Stimulated activated CD4-positive, alpha-beta T cell treated with anti-CD3 and anti-CD28 coated beads, TNF-alpha, amount 100 ng/mL, for 4 hours (primary cell): Measurements from ENCODE around the gene LRRC46.

Source experiments
- DNase-seq, 3 experiments: peaks; one replicate each; pipeline ENCODE4 v3.0.0-alpha.2; 2020; ENCODE audit warnings: low read depth in 3 of 3

LRRC46 gene

DNA sequence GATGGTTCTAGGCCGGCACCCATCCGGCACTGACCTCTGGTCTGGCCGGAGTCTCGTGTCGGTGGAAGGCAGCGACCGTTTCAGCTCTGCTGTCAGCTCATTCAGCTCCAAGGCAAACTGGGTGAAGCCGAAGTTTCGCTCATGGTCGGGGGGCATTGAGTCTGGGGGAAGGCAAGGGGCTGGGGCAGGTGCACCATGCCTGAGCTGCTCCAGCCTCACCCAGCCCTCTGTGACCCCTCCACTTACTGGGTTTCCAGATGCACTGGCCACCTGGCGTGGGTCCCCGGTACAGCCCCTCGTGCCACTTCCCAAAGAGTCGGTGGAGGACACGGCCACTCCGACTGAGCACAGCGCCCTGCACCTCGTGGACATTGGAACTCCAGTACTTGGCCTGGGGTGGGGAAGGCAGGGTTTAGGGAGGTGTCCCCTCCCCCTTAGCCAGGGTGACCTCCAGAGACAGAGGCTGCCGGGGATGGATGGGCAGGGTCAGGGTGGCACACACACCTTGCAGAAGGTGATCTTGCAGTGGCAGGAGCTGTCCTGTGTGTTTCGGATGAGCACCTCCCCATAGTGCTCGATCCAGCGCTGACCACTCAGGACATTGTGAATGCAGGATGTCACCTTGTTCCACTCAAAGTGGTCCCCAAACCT lies 22.5 kb upstream of the LRRC46 start:
- DNase-seq, result no peak

GRCh38 chr17:47810200-47810821 lies 21.2 kb upstream of the LRRC46 start:
- DNase-seq, result no peak

- no peak for DNase-seq
Observed at GRCh38 chr17:47810901-47811635, 20.4 kb upstream of the LRRC46 start.

DNA sequence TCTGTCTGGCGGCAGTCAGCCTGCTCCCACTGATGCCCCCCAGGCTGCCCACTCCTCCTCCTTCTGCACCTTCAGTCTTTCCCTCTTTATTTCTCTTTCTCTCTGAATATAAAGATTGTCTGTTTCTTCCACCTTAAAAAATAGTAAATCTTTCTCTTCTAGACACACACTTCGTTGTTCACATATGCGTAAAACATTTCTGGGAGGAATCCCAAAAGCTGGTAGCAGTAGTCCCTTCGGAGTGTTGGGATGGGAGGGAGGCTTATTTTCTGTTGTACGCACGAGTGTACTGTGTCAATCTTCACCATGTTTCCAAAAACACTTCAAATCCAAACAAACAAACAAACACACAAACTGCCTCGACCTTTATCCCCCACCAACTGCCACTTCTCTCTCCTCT lies 19.8 kb upstream of the LRRC46 start:
- DNase-seq, result no peak

DNA sequence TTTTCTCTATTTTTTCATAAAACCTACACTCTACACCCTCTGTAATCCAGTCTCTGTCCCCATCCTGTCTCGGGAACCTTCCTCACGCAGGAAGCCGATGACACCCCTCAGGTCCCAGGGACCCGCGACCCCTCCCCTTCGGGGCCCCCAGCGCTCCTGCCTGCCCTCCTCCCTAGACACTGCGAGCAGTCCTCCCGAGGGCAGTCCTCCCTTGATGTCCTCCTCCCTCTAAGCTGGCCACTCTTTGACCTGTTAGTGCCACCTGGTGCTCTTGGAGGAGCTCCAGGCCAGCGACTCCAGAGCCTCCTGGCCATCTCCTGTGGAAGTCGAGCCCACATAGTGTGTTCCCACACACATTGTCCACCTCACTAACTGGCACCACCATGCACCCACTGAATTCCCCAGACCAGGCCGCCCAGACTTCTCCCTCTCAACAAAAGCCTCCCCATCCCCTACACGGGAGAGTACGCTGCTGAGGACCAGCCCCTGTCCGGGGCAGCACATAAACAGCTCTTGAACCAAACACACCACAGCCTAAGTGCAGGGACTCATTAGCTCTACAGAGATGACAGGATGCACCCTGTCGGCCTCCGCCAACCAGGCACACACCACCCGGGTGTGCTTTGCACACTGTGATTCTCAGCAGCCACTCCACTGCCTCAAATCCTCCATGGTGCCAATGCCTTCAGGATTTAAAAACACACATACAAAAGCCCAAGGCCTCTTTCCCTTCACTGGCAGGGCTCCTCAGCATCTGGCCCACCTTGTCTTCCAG lies 19.1 kb upstream of the LRRC46 start:
- no peak for DNase-seq

DNA sequence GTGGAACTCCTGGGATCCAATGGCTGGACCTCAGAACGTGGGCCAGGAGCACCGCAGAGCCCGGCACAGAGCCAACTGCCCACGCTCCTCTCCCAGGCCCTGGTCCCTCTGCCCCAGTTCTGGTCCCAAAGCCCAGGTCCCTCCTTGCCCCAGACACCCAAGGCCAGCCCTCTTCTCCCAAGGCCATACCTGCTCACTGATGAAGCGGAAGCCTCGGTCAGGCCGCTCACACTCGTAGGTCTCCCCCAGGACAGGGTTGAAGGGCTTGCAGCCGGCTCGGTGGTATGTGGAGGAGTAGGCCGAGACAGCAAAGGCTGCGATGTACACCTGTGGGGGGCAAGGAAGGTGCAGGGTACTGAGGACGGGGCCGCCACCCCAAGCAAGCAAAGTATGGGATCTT lies 18.4 kb upstream of the LRRC46 start:
- DNase-seq, result no peak

GRCh38 chr17:47813512-47814031 lies 17.9 kb upstream of the LRRC46 start:
- no peak for DNase-seq

DNA sequence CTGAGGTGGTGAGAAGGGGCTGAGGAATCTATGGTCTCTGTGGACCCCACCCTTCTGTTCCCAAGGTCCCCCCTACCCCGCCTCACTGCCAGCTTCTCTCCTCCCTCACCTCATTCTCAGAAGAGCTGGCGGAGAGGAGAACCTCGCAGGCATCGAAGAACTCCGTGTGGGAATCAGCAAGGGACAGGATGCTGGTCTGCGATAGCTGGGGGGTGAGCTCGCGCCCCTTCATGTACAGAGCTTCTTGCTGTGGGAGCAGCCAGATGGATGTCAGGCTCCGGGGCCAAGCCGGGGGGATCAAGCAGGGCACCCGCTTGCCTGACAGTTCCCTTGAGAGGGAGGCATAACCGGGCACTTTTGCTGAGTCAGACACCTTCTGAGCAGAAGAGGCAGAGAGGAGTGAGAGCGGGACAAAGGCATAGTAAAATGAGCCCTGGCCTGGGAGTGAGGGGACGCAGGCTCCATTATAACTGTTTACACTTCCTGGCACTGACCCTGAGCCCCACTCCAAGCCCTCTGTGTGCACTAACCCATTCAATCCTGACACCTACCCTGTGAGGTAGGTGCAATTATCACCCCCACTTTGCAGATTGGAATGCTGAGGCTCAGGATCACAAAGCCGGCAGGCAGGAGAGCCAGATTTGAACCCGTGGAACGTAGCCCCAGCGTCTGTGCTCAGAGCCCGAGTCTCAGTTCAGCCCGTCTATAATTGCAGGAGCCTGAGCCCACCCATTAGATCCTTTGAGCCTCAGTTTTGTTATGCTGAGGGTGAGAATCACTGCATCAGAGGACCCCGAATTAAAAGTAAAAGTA lies 16.2 kb upstream of the LRRC46 start:
- no peak for DNase-seq

DNA sequence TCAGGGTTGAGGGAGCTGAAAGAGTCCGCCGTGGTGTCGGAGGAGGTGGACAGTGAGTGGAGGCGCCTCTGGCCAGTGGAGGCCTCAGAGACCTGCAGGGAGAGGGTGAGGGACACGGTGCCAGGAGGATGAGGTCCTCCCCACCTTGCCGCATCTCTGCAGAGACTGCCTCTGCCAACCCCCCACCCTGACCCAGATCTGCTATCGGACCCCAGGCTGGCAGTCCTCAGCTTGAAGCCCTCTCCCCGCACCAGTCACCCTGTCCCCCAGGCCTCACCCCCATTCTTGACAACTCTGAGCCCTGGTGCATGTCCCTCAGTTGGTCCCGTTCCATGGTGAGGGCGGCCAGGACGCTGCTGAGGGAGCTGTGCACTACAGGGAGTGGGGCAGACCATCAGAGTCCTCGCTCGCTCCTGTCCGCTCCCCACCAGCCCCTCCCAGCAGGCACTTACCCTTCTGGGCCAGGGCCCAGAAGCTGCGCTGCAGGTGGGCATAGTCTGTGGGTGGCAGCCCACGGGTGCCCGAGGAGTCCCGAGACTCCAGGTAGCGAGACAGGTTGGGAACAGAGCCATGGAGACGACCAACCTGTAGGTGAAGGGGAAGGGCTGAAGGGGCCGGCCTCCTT lies 15.2 kb upstream of the LRRC46 start:
- DNase-seq, result no peak

- DNase-seq, result no peak
Observed at GRCh38 chr17:47816947-47817346, 14.5 kb upstream of the LRRC46 start.

DNA sequence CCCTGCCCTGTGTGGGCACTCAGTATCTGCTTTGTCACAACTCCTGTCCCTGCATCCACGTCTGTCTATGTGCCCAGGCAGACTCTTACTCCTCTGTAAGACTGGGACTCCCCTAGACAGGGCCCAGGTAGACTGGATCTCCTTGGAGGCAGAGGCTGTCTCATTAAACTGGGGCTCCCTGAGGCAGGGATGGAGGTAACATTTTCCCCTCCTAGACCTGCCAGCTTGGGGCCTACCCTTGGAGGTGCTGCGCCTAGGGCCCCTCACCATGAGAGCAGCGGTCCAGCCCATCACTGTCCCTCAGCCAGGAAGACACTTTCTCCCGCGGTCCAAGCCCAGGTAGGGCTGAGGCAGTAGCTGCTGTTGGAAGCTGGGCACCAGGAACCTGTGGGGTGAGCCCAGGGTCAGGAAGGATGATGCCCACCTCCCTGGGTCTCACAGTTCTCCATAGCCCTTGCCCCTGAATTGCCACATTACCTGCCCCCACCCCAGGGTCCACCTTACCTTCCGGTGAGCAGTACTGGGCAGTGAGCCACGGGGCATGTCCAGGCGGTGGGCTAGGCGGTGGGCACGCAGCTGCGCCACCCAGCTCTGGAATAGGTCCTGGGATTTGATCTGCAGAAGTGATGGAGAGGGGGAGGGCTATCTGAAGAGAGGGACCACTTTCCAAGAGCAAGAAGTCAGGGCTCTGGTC lies 13.3 kb upstream of the LRRC46 start:
- no peak for DNase-seq

DNA sequence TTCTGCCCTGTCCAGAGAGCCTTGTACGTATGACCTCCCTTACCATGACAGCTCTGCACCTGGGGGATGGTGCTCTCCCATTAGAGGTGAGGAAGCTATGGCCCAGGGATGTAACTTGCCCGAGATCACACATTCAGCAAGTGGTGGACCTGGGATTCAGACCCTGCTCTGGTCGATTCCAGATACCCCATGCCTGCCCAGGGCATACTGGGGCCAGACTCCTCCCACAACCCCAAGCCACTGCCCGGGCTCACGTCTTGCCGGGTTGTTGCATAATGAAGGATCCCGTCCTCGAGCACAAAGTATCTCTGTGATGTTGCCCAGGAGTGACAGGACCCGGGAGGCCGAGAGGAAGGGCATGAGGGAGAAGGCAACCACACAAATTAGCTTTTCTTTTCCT lies 12.0 kb upstream of the LRRC46 start:
- DNase-seq, result no peak

GRCh38 chr17:47820033-47820789 lies 11.3 kb upstream of the LRRC46 start:
- DNase-seq, result no peak

GRCh38 chr17:47821031-47821423 lies 10.4 kb upstream of the LRRC46 start:
- no peak for DNase-seq

- peak; percentile 41 to 59 (median 56) for DNase-seq
Observed at GRCh38 chr17:47821424-47822391, 9.8 kb upstream of the LRRC46 start, which contains the start of gene OSBPL7. TSS of gene OSBPL7 (minus strand) at chr17:47821794. CDS start at chr17:47820278, 1,516 bp downstream.

GRCh38 chr17:47822785-47823184 lies 8.7 kb upstream of the LRRC46 start:
- DNase-seq, result no peak

GRCh38 chr17:47823519-47823918 lies 8.0 kb upstream of the LRRC46 start:
- DNase-seq, result no peak

DNA sequence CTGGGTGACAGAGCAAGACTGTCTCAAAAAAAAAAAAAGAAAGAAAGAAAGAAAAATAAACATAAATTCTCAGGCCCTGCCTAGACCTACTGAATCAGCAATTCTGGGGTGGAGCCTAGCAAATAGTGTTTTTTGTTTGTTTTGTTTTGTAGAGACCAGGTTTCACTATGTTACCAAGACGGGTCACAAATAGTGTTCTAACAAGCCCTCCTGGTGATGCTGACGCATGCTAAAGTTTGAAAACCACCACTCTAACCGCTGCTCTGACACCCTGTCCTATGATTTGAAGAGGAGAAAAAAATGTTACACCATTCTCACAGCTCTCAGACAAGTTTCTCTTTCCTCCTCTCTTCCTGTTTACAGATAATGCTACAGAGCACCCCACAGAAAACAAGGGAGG lies 1.6 kb upstream of the LRRC46 start:
- DNase-seq, result no peak
